Activated CD4-positive, alpha-beta memory T cell treated with anti-CD3 and anti-CD28 coated beads, Interleukin-2, amount 10 ng/mL, durations not matched to agents 7 days and 5 days (primary cell): Measurements from ENCODE around the gene XPO6. TPM values are rescaled to one million over a fixed set of nuclear protein-coding genes. Genes with fewer than 3 reads are reported as not detected.
A peak's percentile ranks its signal among the peaks of the same experiment; 100 is the strongest.

ENCODE experiments used
- CTCF ChIA-PET: fragments of 350-600 bp; sonication (Branson Sonifier 250); formaldehyde crosslinking; loops from one replicate; lab custom pipeline; 2021; ENCODE audit warnings: antibody characterized with exemption, inconsistent platforms; lab: Charles Lee
- POLR2A ChIA-PET: fragments of 350-600 bp; sonication (Branson Sonifier 250); formaldehyde crosslinking; loops from one replicate; lab custom pipeline; 2021; ENCODE audit warnings: antibody characterized with exemption; lab: Charles Lee
- DNase-seq: peaks from one replicate; pipeline ENCODE4 v3.0.0-alpha.2; 2020
- H3K27ac Mint-ChIP-seq: one replicate; pipeline ENCODE4 v1.8.0; 2021; ENCODE audit warnings: mild to moderate bottlenecking, mixed read lengths
- H3K27me3 Mint-ChIP-seq: one replicate; pipeline ENCODE4 v1.8.0; 2021; ENCODE audit warnings: mixed read lengths
- H3K36me3 Mint-ChIP-seq: one replicate; pipeline ENCODE4 v1.8.0; 2021; ENCODE audit warnings: low read depth, mixed read lengths
- H3K4me1 Mint-ChIP-seq: one replicate; pipeline ENCODE4 v1.8.0; 2021; ENCODE audit warnings: mixed read lengths
- H3K4me3 Mint-ChIP-seq: one replicate; pipeline ENCODE4 v1.8.0; 2021; ENCODE audit warnings: mild to moderate bottlenecking, mixed read lengths
- H3K9me3 Mint-ChIP-seq: one replicate; pipeline ENCODE4 v1.8.0; 2021; ENCODE audit warnings: mixed read lengths
- total RNA-seq, 2 experiments: library from RNA; stranded (reverse); gene quantifications; one replicate each; pipeline ENCODE4 v1.2.3, GENCODE V29; 2021

XPO6 gene
- total RNA-seq, 2 experiments from 2014 or later: 218 to 223 TPM

DNA sequence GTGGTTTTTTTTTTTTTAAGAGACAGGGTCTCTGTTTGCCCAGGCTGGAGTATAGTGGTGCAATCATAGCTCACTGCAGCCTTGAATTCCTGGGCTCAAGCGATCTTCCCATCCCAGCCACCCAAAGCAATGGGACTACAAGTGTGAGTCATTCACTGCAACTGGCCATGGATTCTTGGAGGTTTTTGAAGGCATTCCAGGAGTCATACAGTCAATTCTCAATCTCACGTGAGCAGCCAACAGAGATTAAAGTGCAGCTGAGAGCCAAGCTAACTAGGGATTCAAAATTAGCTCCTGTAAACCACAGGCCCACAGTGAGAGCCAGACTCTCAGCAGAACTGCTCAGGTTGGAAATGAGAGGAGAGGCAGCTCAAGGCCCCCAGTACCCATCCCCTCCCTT, 30.2 kb downstream of the XPO6 start:
- Mint-ChIP-seq H3K36me3 (peaks cover 65% of the 10 kb centered on the region), H3K27ac (peak overlapping the region; percentile 73), H3K4me1 (peaks cover 68% of the 10 kb centered on the region), H3K4me3 (no peak overlapping the region), H3K9me3 (peaks cover 4% of the 10 kb centered on the region), H3K27me3 (no peaks in the 10 kb centered on the region)
- no peak for DNase-seq
- CTCF ChIA-PET: interaction anchor here (0.7 to 1.8 kb wide), 4 partner anchors 12 to 37 kb away, joined by 3 to 4 read pairs (median 3); no protein-coding TSS in a partner anchor
- POLR2A ChIA-PET: interaction anchor here (0.5 to 1.8 kb wide), 5 partner anchors 10 to 41 kb away, joined by 3 to 7 read pairs (median 4); no protein-coding TSS in a partner anchor

DNA sequence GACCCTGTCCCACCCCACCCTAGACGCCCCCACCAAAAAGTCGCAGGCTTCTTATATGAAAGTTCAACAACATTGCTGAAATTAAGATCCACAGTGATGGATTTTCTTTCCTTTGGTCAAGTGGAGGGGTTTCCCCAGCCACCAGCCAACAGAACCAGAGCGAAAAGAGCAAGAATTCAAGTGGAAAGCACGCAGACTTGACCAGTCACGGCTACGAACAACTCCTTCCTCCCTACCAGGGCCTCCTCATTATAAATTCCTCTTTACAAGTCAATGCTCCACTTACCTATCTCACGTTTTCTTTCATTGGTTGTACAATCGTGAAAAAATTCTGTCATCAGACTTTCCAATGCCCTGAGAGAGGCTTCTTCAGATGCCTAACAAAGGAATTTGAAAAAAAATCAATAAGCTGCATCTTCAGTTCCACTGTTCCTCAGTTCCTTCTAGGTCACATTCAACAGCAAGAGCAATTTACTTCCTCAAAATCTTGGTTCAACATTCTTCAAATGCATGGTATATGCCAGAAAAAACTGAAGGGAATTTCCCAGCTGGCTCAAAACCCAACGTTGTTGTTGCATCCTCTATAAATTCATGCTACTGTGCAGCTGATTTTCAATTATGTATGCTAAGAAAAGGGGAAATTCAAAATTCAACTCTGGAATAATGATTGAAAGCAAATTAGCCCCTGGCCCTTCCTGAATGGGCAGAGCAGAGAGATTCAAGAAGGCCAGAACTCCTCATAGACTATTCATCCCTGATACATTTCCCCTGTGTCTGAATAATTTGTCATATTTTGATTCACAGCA, 30.9 kb downstream of the XPO6 start:
- ChIA-PET CTCF (interaction anchor here (0.7 to 1.8 kb wide), 4 partner anchors 11 to 37 kb away, joined by 3 to 4 read pairs (median 3); no protein-coding TSS in a partner anchor), POLR2A (interaction anchor here (0.5 to 1.8 kb wide), 5 partner anchors 11 to 40 kb away, joined by 3 to 7 read pairs (median 4); no protein-coding TSS in a partner anchor)
- DNase-seq: no peak
- Mint-ChIP-seq H3K4me3 (no peak overlapping the region), H3K27ac (peak overlapping the region; percentile 24), H3K4me1 (peaks cover 62% of the 10 kb centered on the region), H3K9me3 (peaks cover 4% of the 10 kb centered on the region), H3K27me3 (no peaks in the 10 kb centered on the region), H3K36me3 (peaks cover 67% of the 10 kb centered on the region)

DNA sequence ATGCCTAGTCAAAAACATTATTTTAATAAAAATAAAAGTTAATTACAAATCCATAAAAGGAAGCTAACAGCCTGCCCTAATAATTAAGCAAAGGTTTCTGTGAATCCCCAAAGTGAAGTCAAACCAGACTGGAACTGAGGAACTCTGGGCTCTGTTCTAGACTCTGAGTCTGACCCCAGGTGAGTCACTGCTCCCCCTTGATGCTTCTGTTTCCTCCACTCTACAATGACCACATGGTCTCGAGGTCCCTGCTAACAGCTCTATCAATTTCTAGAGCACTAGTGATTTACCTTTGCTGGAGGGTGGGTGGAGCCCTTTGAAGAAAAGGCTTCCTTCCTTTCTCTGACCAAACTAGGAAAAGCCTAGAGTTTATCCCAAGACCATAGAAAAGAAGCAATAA, 32.4 kb downstream of the XPO6 start:
- CTCF ChIA-PET: no interaction called here
- Mint-ChIP-seq H3K4me3 (no peak overlapping the region), H3K36me3 (peaks cover 73% of the 10 kb centered on the region), H3K27ac (peak overlapping the region; percentile 58), H3K9me3 (no peaks in the 10 kb centered on the region), H3K4me1 (peaks cover 61% of the 10 kb centered on the region), H3K27me3 (no peaks in the 10 kb centered on the region)
- POLR2A ChIA-PET: interaction anchor here (0.8 to 1.3 kb wide), 3 partner anchors 10 to 38 kb away, joined by 3 to 4 read pairs (median 3); no protein-coding TSS in a partner anchor
- no peak for DNase-seq

DNA sequence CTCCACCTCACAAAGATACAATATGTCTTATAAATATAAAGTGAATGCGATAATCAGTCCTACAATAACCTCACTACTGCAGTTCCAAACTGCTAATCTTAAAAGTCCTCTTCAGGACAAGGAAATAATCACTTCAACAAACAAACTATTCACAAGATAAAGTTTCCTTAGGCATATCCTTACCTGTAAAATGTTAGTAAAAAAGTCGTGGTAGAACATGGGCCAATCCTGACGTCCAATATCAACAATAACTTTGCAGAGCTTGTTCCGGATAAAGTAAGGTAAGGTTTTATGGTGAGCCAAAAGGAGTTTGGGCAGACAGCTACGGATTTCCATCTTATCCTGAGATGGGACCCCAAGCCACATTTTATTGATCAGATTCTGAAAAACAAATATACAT, 36.0 kb downstream of the XPO6 start:
- Mint-ChIP-seq H3K9me3 (no peaks in the 10 kb centered on the region), H3K4me3 (no peak overlapping the region), H3K36me3 (peaks cover 71% of the 10 kb centered on the region), H3K27ac (no peak overlapping the region), H3K4me1 (peaks cover 46% of the 10 kb centered on the region), H3K27me3 (no peaks in the 10 kb centered on the region)
- DNase-seq: no peak
- ChIA-PET POLR2A (interaction anchor here (1.3 to 1.8 kb wide), 2 partner anchors 18 to 26 kb away, joined by 4 to 6 read pairs; no protein-coding TSS in a partner anchor), CTCF (no interaction called here)

DNA sequence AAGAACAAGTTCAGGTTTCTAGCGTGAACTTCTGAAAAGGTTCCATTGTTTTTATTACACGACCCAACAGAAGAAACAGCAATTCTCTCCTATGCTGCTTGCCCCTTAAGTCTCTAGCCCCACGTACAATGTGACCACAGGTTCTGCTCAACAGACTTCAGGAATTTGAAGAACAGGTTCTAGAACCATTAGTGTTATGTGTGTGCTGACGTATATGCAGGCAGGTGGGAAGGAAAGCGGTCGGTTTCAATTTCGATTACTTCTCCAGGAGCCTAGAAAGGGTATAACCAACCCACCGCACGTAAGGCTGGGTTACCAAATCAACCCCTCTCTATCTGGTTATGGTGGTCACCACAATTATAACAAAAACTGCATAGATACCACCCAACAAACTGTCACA, 39.4 kb downstream of the XPO6 start:
- H3K9me3 Mint-ChIP-seq: no peaks in the 10 kb centered on the region
- no peak overlapping the region for H3K4me3 Mint-ChIP-seq
- no peak for DNase-seq
- CTCF ChIA-PET: interaction anchor here (0.7 kb wide), 1 partner anchor 30 kb away, joined by 4 read pairs; no protein-coding TSS in a partner anchor
- POLR2A ChIA-PET: no interaction called here
- H3K4me1 Mint-ChIP-seq: peaks cover 54% of the 10 kb centered on the region
- peaks cover 76% of the 10 kb centered on the region for H3K36me3 Mint-ChIP-seq
- peak overlapping the region; percentile 40 for H3K27ac Mint-ChIP-seq
- no peaks in the 10 kb centered on the region for H3K27me3 Mint-ChIP-seq

DNA sequence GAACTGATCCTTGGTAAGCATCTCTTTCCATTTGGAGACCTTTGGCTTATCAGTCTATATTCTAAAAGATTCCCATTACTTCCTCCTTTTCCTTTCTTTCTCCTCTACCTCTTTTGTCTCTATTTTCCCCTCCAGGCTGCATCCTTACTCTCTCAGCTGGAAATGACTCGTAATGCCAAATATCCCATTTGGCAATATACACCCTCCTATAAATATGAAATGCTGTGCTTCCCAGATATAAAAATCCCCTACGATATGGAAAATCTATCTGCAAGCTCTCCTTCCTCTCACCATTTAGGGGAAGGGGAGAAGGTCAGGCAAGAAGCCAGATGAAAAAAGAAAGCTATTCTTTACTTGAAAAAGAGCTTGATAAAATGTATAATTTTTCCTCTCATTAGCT, 39.9 kb downstream of the XPO6 start:
- H3K4me3 Mint-ChIP-seq: no peak overlapping the region
- ChIA-PET POLR2A (no interaction called here), CTCF (interaction anchor here (0.7 to 1.1 kb wide), 3 partner anchors 23 to 37 kb away, joined by 3 to 4 read pairs (median 4); no protein-coding TSS in a partner anchor)
- no peaks in the 10 kb centered on the region for H3K27me3 Mint-ChIP-seq
- peaks cover 76% of the 10 kb centered on the region for H3K36me3 Mint-ChIP-seq
- no peak overlapping the region for H3K27ac Mint-ChIP-seq
- peaks cover 59% of the 10 kb centered on the region for H3K4me1 Mint-ChIP-seq
- DNase-seq: no peak
- no peaks in the 10 kb centered on the region for H3K9me3 Mint-ChIP-seq

DNA sequence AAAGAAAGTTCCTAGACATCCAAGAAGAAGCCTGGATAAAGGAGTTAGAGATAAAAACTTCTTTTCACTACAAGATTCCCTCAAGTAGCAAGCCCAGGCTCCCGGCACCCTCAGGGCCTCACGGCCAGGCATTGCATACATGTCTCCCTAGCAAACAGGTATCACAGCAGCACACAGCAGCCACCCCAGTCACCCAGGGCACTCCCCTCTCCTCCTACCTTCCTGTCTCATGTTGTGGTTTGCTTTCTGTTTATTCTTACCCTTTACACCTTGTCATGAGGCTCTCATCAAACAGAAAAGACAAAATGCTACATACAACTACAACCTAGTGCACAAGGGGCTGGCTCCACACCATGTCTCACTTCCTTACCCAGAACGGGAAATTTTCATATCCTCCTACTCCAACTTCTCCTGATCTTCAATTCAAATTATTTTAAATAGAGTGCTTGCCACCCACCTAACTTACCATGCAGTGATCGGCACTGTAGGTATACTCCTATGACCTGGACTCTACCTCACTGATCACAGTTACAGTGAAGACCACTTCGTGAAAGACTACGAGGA, 42.7 kb downstream of the XPO6 start:
- DNase-seq: no peak
- no peaks in the 10 kb centered on the region for H3K27me3 Mint-ChIP-seq
- no peak overlapping the region for H3K4me3 Mint-ChIP-seq
- POLR2A ChIA-PET: interaction anchor here (1.2 to 2.0 kb wide), 2 partner anchors 10 to 27 kb away, joined by 4 to 7 read pairs; no protein-coding TSS in a partner anchor
- H3K4me1 Mint-ChIP-seq: peaks cover 66% of the 10 kb centered on the region
- CTCF ChIA-PET: interaction anchor here (0.5 to 1.0 kb wide), 2 partner anchors 13 to 49 kb away, joined by 3 to 4 read pairs; no protein-coding TSS in a partner anchor
- peak overlapping the region; percentile 24 for H3K27ac Mint-ChIP-seq
- no peaks in the 10 kb centered on the region for H3K9me3 Mint-ChIP-seq
- H3K36me3 Mint-ChIP-seq: peaks cover 77% of the 10 kb centered on the region

DNA sequence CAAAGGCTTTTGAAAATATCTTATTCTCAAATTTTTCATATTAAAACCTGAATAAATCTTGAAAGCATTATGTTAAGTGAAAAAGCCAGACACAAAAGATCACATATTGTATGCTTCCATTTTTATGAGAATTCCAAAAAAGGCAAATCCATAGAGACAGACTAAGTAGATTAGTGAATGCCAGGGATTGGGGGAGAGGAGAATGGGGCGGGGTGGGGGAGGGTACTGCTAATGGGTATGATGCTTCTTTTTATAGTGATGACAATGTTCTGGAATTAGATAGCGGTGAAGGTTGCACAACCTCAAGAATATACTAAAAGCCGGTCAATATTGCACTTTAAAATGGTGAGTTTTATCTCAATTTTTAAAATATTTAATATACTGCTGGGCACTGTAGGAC, 44.0 kb downstream of the XPO6 start:
- no peak overlapping the region for H3K27ac Mint-ChIP-seq

DNA sequence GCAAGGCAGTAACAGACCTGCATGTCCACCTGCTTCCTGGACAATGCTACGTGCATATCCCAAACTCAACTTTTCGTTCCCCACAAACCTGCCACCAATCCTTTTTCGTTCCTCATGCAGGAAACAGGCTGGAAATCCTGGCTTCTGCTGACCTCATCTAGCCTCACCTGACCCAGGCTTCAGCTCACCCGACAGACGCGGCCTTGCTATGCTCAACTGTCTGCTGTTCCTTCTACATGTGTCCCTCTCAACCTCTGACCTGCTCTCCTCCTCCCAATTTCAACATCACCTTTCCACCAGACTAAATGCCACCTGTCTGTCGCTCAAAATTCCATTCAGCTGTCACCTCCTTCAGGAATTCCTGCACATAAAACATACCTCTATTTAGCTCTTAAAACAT, 44.5 kb downstream of the XPO6 start:
- ChIA-PET CTCF (interaction anchor here (1.3 kb wide), 1 partner anchor 43 kb away, joined by 3 read pairs; no protein-coding TSS in a partner anchor), POLR2A (interaction anchor here (0.9 to 1.5 kb wide), 4 partner anchors 12 to 43 kb away, joined by 3 to 4 read pairs (median 3); no protein-coding TSS in a partner anchor)
- H3K27ac Mint-ChIP-seq: peak overlapping the region; percentile 44
- no peak overlapping the region for H3K4me3 Mint-ChIP-seq
- no peaks in the 10 kb centered on the region for H3K27me3 Mint-ChIP-seq
- peaks cover 76% of the 10 kb centered on the region for H3K36me3 Mint-ChIP-seq
- no peaks in the 10 kb centered on the region for H3K9me3 Mint-ChIP-seq
- H3K4me1 Mint-ChIP-seq: peaks cover 71% of the 10 kb centered on the region
- no peak for DNase-seq

More for the DNA sequence above, 44.0 kb downstream of the XPO6 start:
- Mint-ChIP-seq H3K4me1 (peaks cover 74% of the 10 kb centered on the region), H3K4me3 (no peak overlapping the region), H3K36me3 (peaks cover 80% of the 10 kb centered on the region), H3K27me3 (no peaks in the 10 kb centered on the region), H3K9me3 (no peaks in the 10 kb centered on the region)
- DNase-seq: no peak
- POLR2A ChIA-PET: interaction anchor here (0.9 to 1.2 kb wide), 2 partner anchors 21 to 43 kb away, joined by 3 read pairs; no protein-coding TSS in a partner anchor
- CTCF ChIA-PET: interaction anchor here (1.3 kb wide), 1 partner anchor 42 kb away, joined by 3 read pairs; no protein-coding TSS in a partner anchor

DNA sequence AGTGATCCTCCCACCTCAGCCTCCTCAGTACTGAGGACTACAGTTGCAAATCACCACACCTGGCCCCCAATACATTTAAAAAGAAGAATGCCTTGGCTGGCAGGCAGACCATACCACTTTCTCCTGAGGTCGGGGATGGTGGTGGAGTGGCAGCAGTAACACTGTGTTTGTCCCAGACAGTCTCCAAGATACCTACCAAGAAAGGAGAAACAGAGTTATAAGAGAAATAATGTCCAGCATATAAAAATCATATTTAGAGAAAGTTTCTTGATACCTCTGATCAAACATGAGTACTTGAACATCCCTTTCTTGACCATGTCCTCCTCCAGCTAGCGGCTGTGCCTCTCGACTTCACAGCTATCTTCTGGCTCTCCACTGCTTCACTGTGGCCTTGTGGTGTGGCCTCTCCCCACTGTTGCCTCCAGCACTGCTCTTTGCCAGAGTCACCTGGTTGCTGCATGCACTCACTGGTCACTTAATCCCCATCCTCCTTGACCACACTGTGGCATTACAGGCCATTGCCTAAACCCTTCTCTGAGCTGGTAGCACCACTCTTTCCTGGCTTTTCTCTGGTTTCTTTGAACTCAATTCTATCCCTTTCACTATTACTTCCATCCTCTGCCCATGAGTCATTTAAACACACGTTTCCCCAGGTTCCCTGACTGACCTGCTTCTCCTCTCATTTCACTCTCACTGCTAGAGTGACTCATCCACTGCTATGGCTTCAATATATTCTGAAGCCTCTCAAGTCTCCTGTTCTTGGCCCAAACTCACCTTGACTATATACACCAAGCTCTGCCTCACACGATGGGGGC, 45.2 kb downstream of the XPO6 start:
- Mint-ChIP-seq H3K4me1 (peaks cover 71% of the 10 kb centered on the region), H3K27ac (peak overlapping the region; percentile 44), H3K4me3 (no peak overlapping the region), H3K9me3 (no peaks in the 10 kb centered on the region), H3K27me3 (no peaks in the 10 kb centered on the region), H3K36me3 (peaks cover 75% of the 10 kb centered on the region)
- no peak for DNase-seq
- ChIA-PET POLR2A (interaction anchor here (0.9 to 1.5 kb wide), 4 partner anchors 11 to 44 kb away, joined by 3 to 4 read pairs (median 3); no protein-coding TSS in a partner anchor), CTCF (interaction anchor here (1.3 kb wide), 1 partner anchor 44 kb away, joined by 3 read pairs; no protein-coding TSS in a partner anchor)

DNA sequence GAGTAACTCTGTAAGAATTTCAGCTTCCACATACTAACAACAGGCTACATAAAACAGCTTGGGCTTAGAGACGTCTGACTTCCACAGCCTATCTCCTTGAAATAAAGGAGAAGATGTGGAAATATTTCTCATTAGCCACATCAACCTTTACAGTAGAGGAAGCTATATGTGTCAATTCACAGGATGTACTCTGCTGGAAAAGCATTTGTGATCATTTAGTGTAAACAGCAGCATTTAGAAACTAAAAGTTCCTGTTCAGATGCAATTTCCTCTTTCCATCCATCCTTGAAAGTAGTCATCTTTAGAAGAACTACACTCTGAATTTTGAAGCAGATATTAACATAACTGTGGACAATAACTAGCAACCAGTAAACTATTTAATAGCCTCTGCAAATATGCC, 46.2 kb downstream of the XPO6 start:
- Mint-ChIP-seq H3K27me3 (no peaks in the 10 kb centered on the region), H3K4me3 (no peak overlapping the region), H3K9me3 (no peaks in the 10 kb centered on the region), H3K36me3 (peaks cover 81% of the 10 kb centered on the region), H3K4me1 (peaks cover 75% of the 10 kb centered on the region), H3K27ac (peak overlapping the region; percentile 65)
- ChIA-PET CTCF (interaction anchor here (1.2 kb wide), 2 partner anchors 23 to 43 kb away, joined by 3 read pairs; no protein-coding TSS in a partner anchor), POLR2A (interaction anchor here (0.8 to 2.0 kb wide), 3 partner anchors 28 to 44 kb away, joined by 3 to 7 read pairs (median 5); no protein-coding TSS in a partner anchor)
- no peak for DNase-seq
